ENCODE data around the gene RRP36.
"Not testable (repeated sequence)": the region's sequence is repeated elsewhere in the genome, so short reads cannot be mapped to it uniquely, and the experiment has no call there.

Gene RRP36

GRCh38 chr6:43021270-43022047 lies at the start of gene RRP36:
Gene RRP36 (plus strand): TSS chr6:43021623. CDS start chr6:43021655, 32 bp downstream.
- peak; percentile 47 to 66 (median 52) for DNase-seq (ENCODE audit: low read depth in 3 of 3)

DNA sequence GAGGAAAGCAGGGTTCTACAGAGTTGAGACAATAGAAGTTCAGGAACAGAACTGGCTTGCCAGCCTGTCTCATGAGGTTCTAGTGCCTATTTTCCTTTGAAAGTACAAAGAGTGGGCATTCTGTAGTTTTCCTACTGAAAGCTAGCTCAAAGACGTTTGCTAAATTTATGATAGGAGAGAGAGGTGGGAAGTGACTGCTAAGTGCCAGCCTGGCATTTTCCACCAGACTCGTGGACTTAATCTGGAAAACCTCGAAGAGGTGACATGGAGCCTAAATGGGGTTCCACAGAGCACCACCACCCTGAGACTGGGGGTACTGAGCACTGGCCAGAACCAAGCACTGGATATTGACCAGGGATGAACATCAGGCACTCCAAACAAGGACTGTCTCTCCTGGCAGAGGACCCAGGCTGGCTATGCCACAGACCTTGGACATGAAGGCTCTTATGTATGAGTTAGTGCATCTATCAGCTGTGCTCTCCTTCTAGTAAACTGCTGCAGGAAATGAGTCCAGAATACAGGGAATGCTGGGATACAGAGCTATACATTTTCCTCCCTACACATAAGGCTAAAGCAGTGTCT lies 49.6 kb upstream of the RRP36 start:
- no peak for DNase-seq (ENCODE audit: low read depth in 3 of 3)

DNA sequence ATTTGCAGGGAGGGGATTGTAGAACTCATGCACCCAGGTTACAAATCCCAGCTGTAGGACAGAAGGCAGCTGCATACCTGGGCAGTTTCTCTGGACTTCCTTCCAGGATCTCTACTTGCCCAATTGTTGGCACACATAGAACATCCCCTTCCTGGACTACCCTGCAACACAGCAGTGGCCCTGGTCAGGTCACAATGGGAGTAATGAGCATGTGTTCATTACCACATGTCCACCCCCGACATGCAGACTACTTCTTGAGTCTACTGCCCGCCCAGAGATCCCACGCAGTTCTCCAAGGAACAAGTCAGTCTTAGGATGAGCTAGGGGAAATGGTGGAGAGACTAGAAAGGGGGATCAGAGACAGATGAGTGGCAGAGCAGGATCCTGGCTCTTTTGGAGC lies 47.5 kb upstream of the RRP36 start:
- no peak for DNase-seq (ENCODE audit: low read depth in 3 of 3)

DNA sequence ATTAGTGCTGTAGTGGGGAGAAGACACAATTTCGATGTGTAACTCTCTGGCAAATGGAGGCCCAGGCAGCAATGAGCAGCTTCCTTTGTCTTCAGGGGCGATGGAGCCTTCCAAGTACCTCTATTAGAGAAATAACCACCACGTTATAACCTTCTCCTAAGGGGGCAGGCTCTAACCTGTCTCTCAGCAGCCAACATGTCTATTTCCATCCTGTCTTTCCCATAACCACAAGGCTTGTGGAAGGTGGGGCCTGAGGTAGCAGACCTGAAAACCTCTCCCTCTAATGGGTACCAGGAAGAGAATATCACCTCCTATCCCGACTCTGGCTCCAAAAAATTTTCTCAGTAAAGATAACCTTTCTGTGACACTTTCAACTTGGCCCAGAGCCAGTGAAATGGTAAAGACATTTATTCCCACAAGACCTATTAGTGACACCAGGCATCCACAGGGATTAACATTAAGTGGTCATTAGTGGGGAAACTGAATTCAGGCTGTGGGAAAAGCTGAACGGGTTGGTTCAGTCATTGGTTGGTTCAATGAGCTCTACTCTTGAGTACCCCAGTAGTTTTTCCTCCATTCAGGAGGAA lies 46.4 kb upstream of the RRP36 start:
- no peak for DNase-seq (ENCODE audit: low read depth in 3 of 3)

DNA sequence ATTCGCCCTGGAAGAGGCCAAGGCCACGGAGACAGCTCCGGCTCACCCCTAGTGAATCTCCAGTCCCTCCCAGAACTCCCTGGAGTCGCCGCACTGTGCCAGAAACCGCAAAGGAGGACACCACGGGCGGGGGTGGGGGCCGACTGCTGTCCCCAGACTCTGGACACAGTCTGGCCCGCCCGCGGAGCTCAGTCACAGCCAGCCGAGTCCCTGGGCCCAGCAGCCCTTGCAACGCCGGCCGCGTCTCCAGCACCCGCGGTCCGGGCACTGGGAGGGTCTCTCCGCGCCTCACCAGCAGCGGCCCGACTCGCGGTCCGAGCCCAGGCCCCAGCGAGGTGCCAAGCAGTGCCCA lies 43.0 kb upstream of the RRP36 start:
- no peak for DNase-seq (ENCODE audit: low read depth in 3 of 3)

DNA sequence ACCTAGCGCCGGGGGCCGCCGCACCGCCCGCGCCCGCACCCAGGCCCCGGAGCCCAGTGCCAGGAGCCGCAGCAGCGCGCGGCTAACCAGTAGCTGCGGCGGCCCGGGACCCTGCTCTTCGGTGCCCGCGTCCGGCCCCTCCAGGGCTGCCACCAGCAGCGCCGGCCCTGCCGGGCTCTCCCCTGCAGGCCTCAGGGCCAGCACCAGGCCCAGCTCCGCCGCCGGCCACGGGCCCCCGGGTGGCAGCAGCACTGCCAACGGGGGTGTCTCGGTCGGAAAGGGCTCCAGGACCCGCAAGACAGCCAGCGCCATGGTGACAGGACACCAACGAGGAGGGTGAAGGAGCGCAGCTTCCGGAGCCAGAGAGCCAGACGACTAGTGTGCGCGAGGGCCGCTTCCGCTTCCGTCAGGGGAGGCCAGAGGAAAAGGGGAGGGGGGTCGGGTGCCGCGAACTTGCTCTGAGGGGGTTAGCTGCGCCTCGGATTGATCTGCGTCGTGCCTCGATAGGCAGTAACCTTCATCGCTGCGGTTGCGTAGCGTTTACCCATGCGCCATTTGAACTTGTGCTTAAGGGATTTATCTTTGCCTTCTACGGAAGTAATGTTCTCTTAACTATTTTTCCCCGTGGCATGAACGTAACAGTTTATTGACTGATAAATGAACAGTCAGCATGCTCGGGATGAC lies 42.4 kb upstream of the RRP36 start, which contains the start of gene PEX6:
TSS of gene PEX6 (minus strand) at position 343 of the 684 bp plus-strand sequence. CDS start at position 312, 31 bp downstream.
- peak; percentile 79 to 81 (median 79) for DNase-seq (ENCODE audit: low read depth in 3 of 3)

- DNase-seq (ENCODE audit: low read depth in 3 of 3), result no peak
Observed at GRCh38 chr6:42979523-42980177, 41.8 kb upstream of the RRP36 start.

DNA sequence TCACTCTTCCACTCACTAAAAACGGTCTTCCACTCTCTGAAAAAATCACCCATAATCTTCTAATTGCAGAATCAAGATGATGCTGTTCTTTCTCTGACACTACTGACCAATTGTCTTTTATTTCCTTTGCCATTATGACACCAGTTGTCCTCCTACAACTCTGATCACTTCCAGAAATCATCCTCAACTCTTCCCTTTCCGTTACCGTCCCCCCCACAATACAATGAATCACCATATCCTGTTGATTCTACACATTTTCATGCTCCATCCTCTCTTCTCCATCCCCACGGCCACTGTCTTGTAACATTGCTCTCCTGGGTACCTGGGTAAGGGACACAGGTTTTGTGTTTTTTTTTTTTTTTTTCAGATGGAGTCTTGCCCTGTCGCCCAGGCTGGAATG lies 39.6 kb upstream of the RRP36 start:
- no peak for DNase-seq (ENCODE audit: low read depth in 3 of 3)

GRCh38 chr6:42984001-42984923 lies 37.2 kb upstream of the RRP36 start, which contains the start of gene PPP2R5D:
Gene PPP2R5D (plus strand): TSS chr6:42984570. CDS start chr6:42984678, 108 bp downstream.
- DNase-seq (ENCODE audit: low read depth in 3 of 3), result peak; percentile 84 to 94 (median 94)

GRCh38 chr6:42984924-42985475 lies 36.4 kb upstream of the RRP36 start:
- no peak for DNase-seq (ENCODE audit: low read depth in 3 of 3)

DNA sequence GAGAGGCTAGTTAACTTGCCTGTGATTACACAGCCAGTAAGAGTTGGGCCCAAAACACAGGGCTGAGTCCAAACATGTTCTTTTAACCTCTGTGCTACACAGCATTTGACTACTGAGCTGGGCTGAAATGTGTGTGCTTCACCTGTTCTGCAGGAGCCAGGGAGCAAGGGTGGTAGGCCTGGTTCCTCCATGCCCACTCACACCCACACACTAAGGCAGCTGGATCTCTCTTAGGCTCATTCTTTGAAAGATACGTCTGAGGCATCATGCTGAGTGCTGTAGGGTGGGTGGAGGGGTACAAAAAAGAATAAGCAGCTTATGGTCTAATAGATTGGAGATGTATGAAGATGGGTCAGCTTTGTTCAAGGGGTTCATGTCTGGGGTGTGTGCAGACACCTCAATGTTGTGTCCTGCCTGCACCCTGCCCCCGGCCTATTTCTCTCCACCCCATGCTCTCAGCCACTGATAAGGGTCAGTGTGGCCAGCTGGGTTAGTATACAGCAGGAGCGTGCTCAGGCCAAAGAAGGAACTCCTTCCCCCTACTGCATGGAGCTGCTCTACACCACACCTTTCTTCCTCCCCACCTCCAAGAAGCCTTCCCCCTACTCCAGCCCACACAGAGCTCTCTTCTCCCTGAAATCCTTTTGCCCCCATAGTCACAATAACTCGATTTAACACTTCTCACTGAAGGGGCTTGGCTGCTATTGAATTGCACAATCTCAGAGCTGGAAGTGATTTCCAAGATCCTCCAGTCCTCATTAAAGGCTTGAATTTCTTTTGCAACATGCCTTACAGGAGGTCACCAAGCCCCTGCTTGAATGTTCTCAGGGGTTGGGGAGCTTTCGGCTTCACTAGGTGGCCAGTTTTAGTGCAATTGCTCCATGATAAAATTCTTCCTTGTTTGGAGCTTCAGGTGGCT lies 33.6 kb upstream of the RRP36 start:
- DNase-seq (ENCODE audit: low read depth in 3 of 3), result no peak

GRCh38 chr6:42988486-42989020 lies 32.9 kb upstream of the RRP36 start:
- DNase-seq (ENCODE audit: low read depth in 3 of 3), result no peak

DNA sequence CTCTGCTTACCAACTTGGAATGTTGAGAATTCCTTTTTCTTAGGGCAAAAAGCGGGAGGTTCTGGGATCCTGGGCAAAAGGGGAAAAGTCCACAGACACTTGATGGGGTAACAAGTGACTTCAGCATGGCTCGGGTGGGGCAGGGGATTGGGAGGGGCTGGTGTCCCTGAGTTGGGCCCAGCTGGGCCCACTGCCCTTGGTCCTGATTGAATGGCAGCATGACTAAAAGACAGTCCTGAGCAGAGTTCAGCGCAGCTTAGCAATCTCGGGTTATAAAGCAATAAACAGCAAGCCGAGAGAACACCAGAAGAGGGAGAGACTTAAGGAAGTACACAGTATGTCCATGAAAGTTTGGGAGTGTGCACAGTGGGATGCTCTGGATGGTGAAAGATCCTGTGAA lies 31.5 kb upstream of the RRP36 start:
- DNase-seq (ENCODE audit: low read depth in 3 of 3), result no peak

DNA sequence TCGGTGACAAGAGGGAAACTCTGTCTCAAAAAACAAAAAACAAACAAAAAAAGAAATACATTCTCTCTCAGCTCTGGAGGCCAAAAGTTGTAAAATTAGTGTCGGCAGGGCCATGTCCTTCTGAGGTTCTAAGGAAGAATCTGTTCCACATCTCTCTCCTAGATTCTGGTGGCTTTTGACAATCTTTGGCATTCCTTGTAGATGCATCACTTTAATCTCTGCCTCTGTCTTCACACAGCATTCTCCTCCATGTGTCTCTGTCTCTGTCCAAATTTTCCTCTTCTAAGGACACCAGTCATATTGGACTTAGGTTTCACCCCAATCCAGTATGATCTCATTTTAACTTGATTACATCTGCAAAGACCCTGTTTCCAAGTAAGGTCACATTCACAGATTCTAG lies 28.0 kb upstream of the RRP36 start:
- no peak for DNase-seq (ENCODE audit: low read depth in 3 of 3)

- no peak for DNase-seq (ENCODE audit: low read depth in 3 of 3)
Observed at GRCh38 chr6:42996513-42996912, 24.9 kb upstream of the RRP36 start.

GRCh38 chr6:42998205-42998604 lies 23.2 kb upstream of the RRP36 start:
- DNase-seq (ENCODE audit: low read depth in 3 of 3), result not testable (repeated sequence)

- no peak for DNase-seq (ENCODE audit: low read depth in 3 of 3)
Observed at GRCh38 chr6:43001843-43002242, 19.6 kb upstream of the RRP36 start.

- DNase-seq (ENCODE audit: low read depth in 3 of 3), result no peak
Observed at GRCh38 chr6:43005844-43006243, 15.6 kb upstream of the RRP36 start.

- DNase-seq (ENCODE audit: low read depth in 3 of 3), result no peak
Observed at GRCh38 chr6:43006251-43006650, 15.2 kb upstream of the RRP36 start.

Measured in stimulated activated CD4-positive, alpha-beta T cell treated with anti-CD3 and anti-CD28 coated beads, TNF-alpha, amount 100 ng/mL, for 4 hours (primary cell).